Activated CD4-positive, alpha-beta T cell treated with anti-CD3 and anti-CD28 coated beads for 36 hours (primary cell): ENCODE measurements around the gene SPATC1L. TPM values are rescaled to one million over a fixed set of nuclear protein-coding genes. Genes with fewer than 3 reads are reported as not detected.

ENCODE experiments used
- ATAC-seq: fragments of 200-7000 bp; cut with Tn5 transposase; one replicate; pipeline ENCODE4 v1.10.0; 2021; ENCODE audit warnings: mild to moderate bottlenecking, moderate library complexity
- CTCF ChIA-PET: fragments of 350-600 bp; sonication (Branson Sonifier 250); formaldehyde crosslinking; loops from one replicate; lab custom pipeline; 2021; ENCODE audit warnings: antibody characterized with exemption; lab: Charles Lee
- POLR2A ChIA-PET: fragments of 350-600 bp; sonication (Branson Sonifier 250); formaldehyde crosslinking; loops from one replicate; lab custom pipeline; 2021; ENCODE audit warnings: antibody characterized with exemption, inconsistent platforms; lab: Charles Lee
- DNase-seq: peaks from one replicate; pipeline ENCODE4 v3.0.0-alpha.2; 2020
- H3K27ac Mint-ChIP-seq: one replicate; pipeline ENCODE4 v1.8.0; 2021; ENCODE audit warnings: mixed read lengths
- H3K27me3 Mint-ChIP-seq: one replicate; pipeline ENCODE4 v1.8.0; 2021; ENCODE audit warnings: mixed read lengths
- H3K36me3 Mint-ChIP-seq: one replicate; pipeline ENCODE4 v1.8.0; 2021; ENCODE audit warnings: low read depth, mixed read lengths
- H3K4me1 Mint-ChIP-seq: one replicate; pipeline ENCODE4 v1.8.0; 2021; ENCODE audit warnings: mixed read lengths
- H3K4me3 Mint-ChIP-seq: one replicate; pipeline ENCODE4 v1.8.0; 2021; ENCODE audit warnings: mild to moderate bottlenecking, moderate library complexity, mixed read lengths
- H3K9me3 Mint-ChIP-seq: one replicate; pipeline ENCODE4 v1.8.0; 2021; ENCODE audit warnings: low read depth, mixed read lengths
- intact Hi-C, 2 experiments: fragments of 100-400 bp; cut with DNase I in 1 of 2; cut with micrococcal nuclease in 1 of 2; formaldehyde crosslinking; loops; one replicate each; pipeline versions ENCODE4 v1.14.2 to v1.15.1; 2022 to 2024; cut with DNase I, micrococcal nuclease
- total RNA-seq, 2 experiments: library from RNA; stranded (reverse); gene quantifications; one replicate each; pipeline ENCODE4 v1.2.3, GENCODE V29; 2021

The SPATC1L gene
- total RNA-seq, 2 experiments from 2014 or later, result 8.1 to 13.0 TPM

- H3K27ac Mint-ChIP-seq, result no peak overlapping the region
- no peaks in the 10 kb centered on the region for H3K9me3 Mint-ChIP-seq
- POLR2A ChIA-PET, result no interaction called here
- CTCF ChIA-PET, result no interaction called here
- H3K4me3 Mint-ChIP-seq, result no peak overlapping the region
- no peak for DNase-seq
- H3K27me3 Mint-ChIP-seq, result no peaks in the 10 kb centered on the region
- intact Hi-C loops, result no loop called here
- peaks cover 25% of the 10 kb centered on the region for H3K36me3 Mint-ChIP-seq
- ATAC-seq, result no peak
- H3K4me1 Mint-ChIP-seq, result no peaks in the 10 kb centered on the region
These were observed 10.4 kb upstream of the SPATC1L start for GRCh38 chr21:46194374-46195334.

DNA sequence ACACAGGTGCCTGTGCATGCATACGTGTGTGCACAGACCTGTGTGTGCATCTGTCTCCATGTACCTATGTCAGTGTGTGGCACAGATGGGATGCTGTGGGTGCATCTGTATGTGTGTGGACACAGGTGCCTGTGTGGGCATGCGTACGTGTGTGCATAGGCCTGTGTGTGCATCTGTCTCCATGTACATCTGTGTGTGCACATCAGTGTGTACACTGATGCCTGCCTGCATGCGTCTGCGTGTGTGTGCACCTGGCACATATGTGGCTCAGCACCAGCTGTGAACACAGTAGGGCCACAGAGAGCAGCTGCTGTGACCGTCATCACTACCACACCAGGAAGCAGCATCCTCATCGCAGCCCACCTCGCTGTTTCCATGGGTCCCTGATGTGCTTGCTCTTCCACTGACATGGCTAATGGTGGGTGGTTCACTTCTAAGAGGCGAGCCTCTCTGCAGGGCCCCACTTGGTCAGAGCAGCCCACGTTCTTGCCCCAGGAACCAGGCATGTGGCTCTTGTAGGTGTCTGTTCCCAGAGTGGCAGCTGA lies 9.6 kb upstream of the SPATC1L start:
- no peaks in the 10 kb centered on the region for H3K9me3 Mint-ChIP-seq
- H3K4me1 Mint-ChIP-seq, result no peaks in the 10 kb centered on the region
- intact Hi-C loops, result no loop called here
- H3K4me3 Mint-ChIP-seq, result no peak overlapping the region
- no peaks in the 10 kb centered on the region for H3K27me3 Mint-ChIP-seq
- DNase-seq, result no peak
- no peak for ATAC-seq
- ChIA-PET CTCF (no interaction called here), POLR2A (no interaction called here)
- H3K36me3 Mint-ChIP-seq, result peaks cover 19% of the 10 kb centered on the region
- H3K27ac Mint-ChIP-seq, result no peak overlapping the region

DNA sequence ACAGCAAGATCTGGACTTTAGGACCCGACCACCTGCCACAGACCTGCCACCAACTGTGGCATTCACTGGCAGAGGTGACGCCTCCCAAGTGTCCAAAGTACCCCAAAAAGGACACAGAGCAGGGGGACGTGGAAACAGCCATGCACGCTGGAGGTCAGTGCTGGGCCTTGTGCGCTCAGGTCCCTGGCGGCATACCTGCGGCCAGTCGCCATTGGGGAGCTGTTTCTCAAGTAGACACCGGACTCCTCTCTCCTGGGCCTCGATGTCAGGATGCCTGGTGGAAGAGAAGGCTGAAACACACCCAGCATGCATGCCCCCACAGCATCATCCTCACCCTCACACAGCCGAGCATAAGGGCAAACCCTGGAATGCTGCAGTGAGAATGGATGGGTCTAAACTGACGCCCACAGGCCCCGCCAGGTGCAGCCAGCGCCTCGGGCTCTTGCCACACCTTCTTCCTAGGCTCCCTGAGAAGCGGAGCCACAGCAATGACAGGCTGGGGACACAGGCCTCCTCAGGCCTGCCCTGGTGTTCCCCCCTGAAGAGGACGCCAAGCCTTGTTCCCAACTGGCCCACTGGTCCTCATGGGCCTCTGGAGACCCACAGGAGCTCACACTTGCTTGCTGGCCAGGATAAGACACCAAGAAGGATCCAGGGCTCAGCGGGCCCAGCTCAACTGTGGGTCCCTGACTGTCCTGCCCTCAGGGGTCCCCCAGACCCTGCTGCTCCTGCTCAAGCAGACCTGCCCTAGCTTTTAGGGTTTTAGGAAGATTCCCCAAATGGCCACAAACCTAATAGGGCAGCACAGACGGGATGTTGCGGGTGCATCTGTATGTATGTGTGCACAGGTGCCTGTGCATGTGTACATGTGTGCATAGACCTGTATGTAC lies 7.7 kb upstream of the SPATC1L start:
- POLR2A ChIA-PET, result interaction anchor here (0.6 kb wide), 1 partner anchor 546 kb away, joined by 3 read pairs; no protein-coding TSS in a partner anchor
- Mint-ChIP-seq H3K9me3 (no peaks in the 10 kb centered on the region), H3K27ac (no peak overlapping the region), H3K4me1 (no peaks in the 10 kb centered on the region), H3K27me3 (no peaks in the 10 kb centered on the region), H3K36me3 (peaks cover 13% of the 10 kb centered on the region), H3K4me3 (no peak overlapping the region)
- intact Hi-C loops, result no loop called here
- DNase-seq (no peak), ATAC-seq (no peak)
- CTCF ChIA-PET, result interaction anchor here (1.5 kb wide), 1 partner anchor 48 kb away, joined by 4 read pairs; no protein-coding TSS in a partner anchor

DNA sequence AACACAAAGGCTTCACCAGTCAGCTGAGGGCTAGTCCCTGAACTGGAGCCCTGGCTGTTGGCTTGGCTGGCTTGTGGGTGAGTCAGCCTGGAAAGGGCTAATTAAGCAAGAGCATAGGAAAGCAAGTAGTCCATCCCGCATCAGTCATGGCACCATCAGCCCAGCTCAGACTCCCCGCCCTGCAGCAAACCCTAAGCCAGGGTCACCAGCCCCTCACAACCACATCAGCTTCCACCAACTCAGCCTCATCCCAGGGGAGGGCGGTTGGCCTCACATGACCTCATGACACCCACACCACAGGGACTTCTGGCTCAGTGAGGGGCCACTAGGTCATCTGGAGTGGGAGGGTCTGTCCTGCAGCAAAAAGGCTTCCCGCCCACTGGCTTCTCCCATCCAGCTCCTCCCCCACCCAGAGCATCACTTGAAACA lies 7.0 kb upstream of the SPATC1L start:
- H3K4me1 Mint-ChIP-seq, result no peaks in the 10 kb centered on the region
- H3K27ac Mint-ChIP-seq, result no peak overlapping the region
- H3K9me3 Mint-ChIP-seq, result no peaks in the 10 kb centered on the region
- ChIA-PET POLR2A (interaction anchor here (0.6 kb wide), 1 partner anchor 546 kb away, joined by 3 read pairs; no protein-coding TSS in a partner anchor), CTCF (interaction anchor here (1.5 kb wide), 1 partner anchor 47 kb away, joined by 4 read pairs; no protein-coding TSS in a partner anchor)
- DNase-seq, result no peak
- no peak for ATAC-seq
- intact Hi-C loops, result no loop called here
- H3K4me3 Mint-ChIP-seq, result no peak overlapping the region
- H3K27me3 Mint-ChIP-seq, result no peaks in the 10 kb centered on the region
- peaks cover 7% of the 10 kb centered on the region for H3K36me3 Mint-ChIP-seq

- Mint-ChIP-seq H3K27ac (no peak overlapping the region), H3K4me1 (no peaks in the 10 kb centered on the region), H3K36me3 (peaks cover 5% of the 10 kb centered on the region), H3K4me3 (no peak overlapping the region), H3K27me3 (no peaks in the 10 kb centered on the region), H3K9me3 (no peaks in the 10 kb centered on the region)
- intact Hi-C loops, result no loop called here
- DNase-seq, result no peak
- ATAC-seq, result no peak
- CTCF ChIA-PET, result interaction anchor here (1.5 kb wide), 1 partner anchor 47 kb away, joined by 4 read pairs; no protein-coding TSS in a partner anchor
- POLR2A ChIA-PET, result no interaction called here
These were observed 6.4 kb upstream of the SPATC1L start for GRCh38 chr21:46190491-46191131.

- intact Hi-C loops, result loop anchor here in 1 of 2 experiments (2.0 kb wide), 1 partner anchor 37 kb away; no protein-coding TSS in a partner anchor
- ATAC-seq (no peak), DNase-seq (no peak)
- CTCF ChIA-PET, result interaction anchor here (1.5 kb wide), 1 partner anchor 46 kb away, joined by 4 read pairs; no protein-coding TSS in a partner anchor
- H3K9me3 Mint-ChIP-seq, result no peaks in the 10 kb centered on the region
- POLR2A ChIA-PET, result no interaction called here
- H3K27ac Mint-ChIP-seq, result no peak overlapping the region
- peaks cover under 1% of the 10 kb centered on the region for H3K4me1 Mint-ChIP-seq
- H3K4me3 Mint-ChIP-seq, result no peak overlapping the region
- H3K36me3 Mint-ChIP-seq, result peaks cover 5% of the 10 kb centered on the region
- no peaks in the 10 kb centered on the region for H3K27me3 Mint-ChIP-seq
These were observed 5.8 kb upstream of the SPATC1L start for GRCh38 chr21:46189959-46190490.

DNA sequence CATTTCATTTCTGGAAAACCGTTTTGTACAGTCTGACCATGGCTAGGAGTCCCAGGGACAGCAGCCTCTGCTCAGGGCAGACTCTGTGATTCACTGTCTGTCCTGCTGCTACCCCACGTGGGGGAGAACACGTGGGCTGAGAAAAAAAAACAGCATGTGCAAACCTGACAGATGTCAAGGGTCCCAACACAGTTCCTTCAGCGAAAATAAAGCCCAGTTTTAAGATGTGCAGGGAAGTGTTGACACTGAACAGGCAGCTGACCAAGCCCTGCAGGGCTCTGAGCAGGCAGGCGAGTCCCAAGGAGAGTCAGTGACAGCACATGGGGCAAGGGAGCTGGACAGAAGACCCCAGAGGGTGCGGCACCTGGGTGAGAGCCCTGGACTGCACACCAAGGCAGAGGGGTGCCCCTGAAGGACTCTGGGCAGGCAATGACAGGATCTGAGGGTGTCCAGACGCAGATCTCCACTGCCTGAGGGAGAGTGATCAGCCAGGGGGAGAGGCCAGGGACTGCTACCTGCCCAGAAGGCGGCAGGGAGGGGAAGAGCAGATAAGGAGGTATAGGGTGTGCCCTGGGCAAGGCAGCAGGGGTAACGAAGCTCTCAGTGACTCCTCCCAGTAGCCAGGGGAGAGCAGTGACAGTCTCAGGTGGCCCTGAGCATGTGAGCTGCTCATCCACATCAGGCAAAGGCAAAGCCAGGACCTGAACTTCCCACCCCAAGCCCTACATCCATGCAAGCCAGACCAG lies 5.1 kb upstream of the SPATC1L start:
- Mint-ChIP-seq H3K4me3 (no peak overlapping the region), H3K4me1 (peaks cover 4% of the 10 kb centered on the region), H3K27ac (no peak overlapping the region), H3K27me3 (no peaks in the 10 kb centered on the region), H3K36me3 (peaks cover 5% of the 10 kb centered on the region), H3K9me3 (no peaks in the 10 kb centered on the region)
- ChIA-PET POLR2A (no interaction called here), CTCF (no interaction called here)
- intact Hi-C loops, result loop anchor here in 1 of 2 experiments (2.0 kb wide), 1 partner anchor 37 kb away; no protein-coding TSS in a partner anchor
- no peak for DNase-seq
- no peak for ATAC-seq

- Mint-ChIP-seq H3K4me1 (peaks cover 4% of the 10 kb centered on the region), H3K36me3 (peaks cover 2% of the 10 kb centered on the region), H3K9me3 (no peaks in the 10 kb centered on the region), H3K4me3 (no peak overlapping the region), H3K27ac (no peak overlapping the region), H3K27me3 (no peaks in the 10 kb centered on the region)
- intact Hi-C loops, result loop anchor here in 1 of 2 experiments (2.0 kb wide), 1 partner anchor 38 kb away; no protein-coding TSS in a partner anchor
- ChIA-PET CTCF (interaction anchor here (0.6 kb wide), 1 partner anchor 13 kb away, joined by 3 read pairs; no protein-coding TSS in a partner anchor), POLR2A (no interaction called here)
- ATAC-seq (no peak), DNase-seq (no peak)
These were observed 4.3 kb upstream of the SPATC1L start for GRCh38 chr21:46188226-46189212.

DNA sequence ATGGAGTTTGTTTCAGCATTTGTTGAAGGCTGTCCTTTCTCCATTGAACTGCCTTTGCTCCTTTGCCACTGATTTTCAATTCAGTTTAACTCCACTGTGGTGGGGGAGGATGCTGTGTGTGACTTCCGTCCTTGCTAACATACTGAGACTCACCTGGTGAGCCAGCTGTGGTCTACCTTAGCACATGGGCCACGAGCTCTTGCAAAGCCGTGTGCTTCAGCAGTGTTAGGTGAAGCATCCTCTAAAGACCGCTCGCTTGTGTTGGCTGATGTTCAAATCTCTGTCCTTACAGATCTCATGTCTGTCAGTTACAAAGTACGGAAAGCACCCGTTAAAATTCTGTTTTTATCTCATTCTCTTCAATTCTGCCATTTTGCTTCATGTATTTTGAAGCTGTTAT lies 3.6 kb upstream of the SPATC1L start:
- DNase-seq, result no peak
- Mint-ChIP-seq H3K27ac (no peak overlapping the region), H3K9me3 (no peaks in the 10 kb centered on the region), H3K4me3 (no peak overlapping the region), H3K36me3 (no peaks in the 10 kb centered on the region), H3K27me3 (no peaks in the 10 kb centered on the region), H3K4me1 (peaks cover 4% of the 10 kb centered on the region)
- intact Hi-C loops, result loop anchor here in 1 of 2 experiments (2.0 kb wide), 1 partner anchor 39 kb away; no protein-coding TSS in a partner anchor
- ChIA-PET POLR2A (no interaction called here), CTCF (no interaction called here)
- ATAC-seq, result no peak
